NCI-H774 (cell line): ENCODE results near the gene IKZF1.
"Not testable (repeated sequence)": the region's sequence is repeated elsewhere in the genome, so short reads cannot be mapped to it uniquely, and the experiment has no call there.

Experiments
- DNase-seq: peaks from one replicate; lab custom pipeline; 2025; lab: John Stamatoyannopoulos, UW

IKZF1 gene

DNA sequence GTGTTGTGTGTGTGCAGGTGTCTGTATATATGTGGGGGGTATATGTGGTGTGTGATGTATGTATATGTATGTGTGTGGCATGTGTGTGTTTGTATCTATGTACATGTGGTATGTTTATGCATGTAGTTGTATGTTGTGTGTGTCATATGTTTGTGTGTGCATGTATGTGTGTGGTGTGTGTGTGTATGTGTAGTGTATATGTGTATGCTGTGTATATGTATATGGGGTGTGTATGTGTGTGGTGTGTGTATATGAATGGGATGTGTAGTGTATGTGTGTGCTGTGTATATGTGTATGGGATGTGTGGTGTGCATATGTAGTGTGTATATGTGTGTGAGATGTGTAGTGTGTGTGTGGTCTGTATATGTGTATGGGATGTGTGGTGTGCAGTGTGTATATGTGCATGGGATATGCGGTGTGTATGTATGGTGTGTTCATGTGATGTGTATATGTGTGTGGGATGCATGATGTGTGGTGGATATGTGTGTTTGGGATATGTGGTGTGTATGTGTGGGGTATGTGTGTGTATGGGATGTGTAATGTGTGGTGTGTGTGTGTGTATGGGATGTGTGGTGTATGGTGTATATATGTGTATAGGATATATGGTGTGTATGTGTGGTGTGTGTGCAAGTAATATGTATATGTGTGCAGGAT is 30.0 kb downstream of the IKZF1 start:
- DNase-seq = no peak

DNA sequence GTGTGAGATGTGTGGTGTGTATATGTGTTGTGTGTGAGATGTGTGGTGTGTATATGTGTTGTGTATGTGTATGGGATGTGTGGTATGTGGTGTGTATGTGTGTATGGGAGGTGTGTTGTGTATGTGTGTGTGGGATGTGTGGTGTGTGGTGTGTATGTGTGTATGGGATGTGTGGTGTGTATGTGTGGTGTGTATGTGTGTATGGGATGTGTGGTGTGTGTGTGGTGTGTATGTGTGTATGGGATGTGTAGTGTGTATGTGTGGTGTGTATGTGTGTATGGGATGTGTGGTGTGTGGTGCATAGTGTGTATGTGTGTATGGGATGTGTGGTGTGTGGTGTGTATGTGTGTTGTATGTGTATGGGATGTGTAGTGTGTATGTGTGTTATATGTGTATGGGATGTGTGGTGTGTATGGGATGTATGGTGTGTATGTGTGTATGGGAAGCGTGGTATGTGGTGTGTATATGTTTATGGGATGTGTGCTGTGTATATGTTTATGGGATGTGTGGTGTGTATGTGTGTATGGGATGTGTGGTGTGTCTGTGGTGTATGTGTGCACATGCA is 30.8 kb downstream of the IKZF1 start:
- DNase-seq = no peak

DNA sequence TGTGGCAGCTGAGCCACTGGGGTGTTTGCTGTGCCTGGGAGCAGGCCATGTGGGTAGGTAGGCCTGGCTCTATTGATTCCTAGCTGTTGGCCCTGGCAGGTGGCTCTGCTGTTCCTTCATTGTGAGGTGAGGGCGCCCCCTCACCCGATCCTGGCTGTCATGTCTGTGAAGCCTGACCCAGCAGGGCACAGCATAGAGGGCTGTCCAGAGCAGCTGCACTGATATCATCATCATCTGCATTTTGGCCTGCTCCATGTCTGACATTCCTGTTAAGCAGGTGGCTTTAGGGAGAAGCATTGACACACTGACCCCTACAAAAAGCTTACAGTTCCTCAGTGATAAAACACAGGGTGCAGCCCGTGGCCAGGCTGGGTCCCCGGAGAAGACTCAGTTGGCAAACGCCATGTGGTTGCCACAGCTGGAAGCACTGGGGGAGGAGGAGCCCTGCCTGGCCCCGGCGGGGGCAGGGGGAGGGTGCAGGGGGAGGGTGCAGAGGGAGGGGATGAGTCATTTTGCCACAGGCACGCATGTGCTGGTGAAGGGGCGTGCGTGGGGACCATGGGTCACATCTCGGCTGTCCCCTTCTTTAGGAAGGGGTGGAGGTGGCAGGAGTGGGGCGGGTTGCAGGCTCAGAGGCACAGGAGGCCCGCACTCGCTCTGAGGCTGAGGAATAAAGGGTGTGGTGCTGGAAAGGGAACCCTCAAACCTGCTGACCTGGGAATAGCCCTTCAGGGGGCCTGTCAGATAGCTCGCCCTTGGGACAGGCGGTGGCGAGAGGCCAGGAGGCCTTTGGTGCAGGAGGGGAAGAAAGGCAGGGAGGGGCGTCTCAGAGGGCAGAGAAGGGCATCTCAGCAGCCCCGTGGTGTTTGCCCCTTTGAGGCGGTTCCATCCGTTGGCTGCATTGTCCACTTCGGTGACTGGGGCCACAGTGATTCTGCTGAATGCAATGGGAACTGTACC is 31.6 kb downstream of the IKZF1 start:
- peak; percentile 36 for DNase-seq

DNA sequence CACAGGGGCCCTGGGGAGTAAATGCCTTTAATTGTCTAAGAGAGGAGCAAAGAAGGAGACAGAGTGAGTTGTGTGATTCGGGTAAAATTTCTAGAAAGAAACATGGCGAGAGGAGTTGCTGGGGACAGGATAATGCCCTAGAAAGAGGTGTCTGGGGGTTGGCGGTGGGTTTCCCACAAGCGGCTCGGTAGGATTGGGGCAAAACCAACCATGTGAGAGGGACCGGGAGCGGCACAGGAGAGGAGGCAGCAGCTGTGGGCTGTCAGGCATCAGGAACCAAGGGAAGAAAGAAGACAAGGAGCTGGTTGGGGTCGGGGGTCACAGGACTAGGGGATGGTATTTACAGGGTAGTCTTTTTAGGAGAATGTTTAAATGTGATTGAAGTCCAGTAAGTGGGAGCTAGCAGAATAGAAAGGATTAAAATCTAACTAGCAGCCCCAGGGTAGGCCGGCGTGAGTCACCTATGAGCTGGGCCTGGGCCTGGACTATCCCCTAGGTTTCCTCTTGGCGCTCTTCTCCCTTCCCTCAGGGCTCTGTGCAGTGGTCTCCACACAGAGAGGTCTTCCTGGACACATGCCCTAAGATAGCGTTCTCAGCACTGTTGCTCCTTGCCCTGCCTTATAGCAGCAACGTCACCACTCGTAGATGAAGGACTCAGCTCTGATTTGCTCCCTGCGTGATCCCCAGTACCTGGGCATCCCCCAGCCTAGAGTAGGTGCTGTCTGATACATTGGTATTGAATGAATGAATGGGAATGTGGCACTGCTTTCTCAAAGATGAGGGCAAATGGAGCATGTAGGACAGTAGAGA is 32.6 kb downstream of the IKZF1 start:
- no peak for DNase-seq

DNA sequence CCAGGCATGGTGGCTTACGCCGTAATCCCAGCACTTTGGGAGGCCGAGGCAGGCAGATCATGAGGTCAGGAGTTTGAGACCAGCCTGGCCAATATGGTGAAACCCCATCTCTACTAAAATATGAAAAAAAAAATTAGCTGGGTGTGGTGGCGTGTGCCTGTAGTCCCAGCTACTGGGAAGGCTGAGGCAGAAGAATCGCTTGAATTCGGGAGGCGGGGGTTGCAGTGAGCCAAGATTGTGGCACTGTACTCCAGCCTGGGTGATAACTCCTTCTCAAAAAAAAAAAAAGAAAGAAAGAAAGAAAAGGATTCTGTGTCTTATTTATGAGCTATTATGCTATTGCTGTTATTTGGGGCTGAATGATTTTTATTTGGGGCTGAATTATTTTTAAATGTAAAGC is 35.0 kb downstream of the IKZF1 start:
- DNase-seq = not testable (repeated sequence)

DNA sequence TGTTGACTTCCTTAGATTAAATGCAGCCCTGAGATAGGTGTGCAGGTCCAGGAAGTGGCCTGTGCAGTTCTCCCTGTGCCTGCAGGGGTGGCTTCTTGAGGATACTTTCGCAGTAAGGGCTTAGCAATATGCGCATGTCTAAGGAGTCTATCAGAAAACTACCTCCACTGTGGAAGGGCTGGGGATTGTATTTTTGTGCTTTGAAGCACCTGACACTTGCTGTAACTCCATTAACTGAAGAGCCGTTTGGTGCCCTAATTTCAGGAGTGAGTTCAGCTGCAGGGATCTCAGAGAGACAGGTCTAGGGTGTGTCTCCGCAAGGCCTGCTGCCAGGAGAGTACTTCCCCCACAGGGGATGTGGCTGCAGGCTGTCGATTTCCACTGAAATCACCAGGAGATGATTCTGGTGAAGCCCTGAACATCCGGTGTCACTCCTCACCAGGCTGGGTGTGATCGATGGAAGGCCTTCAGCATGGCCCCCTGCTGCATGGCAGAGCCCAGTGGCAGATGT is 35.5 kb downstream of the IKZF1 start:
- no peak for DNase-seq

DNA sequence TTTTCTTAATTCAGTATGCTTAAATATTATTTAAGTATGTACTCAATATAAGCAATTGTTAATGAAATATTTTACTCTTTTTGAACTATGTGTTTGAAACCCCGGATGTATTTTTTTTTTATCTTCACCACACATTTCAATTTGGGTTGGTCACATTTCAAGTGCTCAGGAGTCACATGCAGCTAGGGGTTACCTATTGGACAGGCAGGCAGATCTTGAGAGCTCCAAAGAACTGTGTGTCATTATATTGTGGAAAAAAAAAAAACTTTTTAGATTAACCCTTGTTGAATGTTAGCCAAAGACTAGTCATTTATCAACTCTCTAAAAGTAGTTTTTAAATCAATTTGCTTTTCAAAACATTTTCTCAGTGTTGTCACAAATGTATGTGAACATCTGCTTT is 37.2 kb downstream of the IKZF1 start:
- no peak for DNase-seq

DNA sequence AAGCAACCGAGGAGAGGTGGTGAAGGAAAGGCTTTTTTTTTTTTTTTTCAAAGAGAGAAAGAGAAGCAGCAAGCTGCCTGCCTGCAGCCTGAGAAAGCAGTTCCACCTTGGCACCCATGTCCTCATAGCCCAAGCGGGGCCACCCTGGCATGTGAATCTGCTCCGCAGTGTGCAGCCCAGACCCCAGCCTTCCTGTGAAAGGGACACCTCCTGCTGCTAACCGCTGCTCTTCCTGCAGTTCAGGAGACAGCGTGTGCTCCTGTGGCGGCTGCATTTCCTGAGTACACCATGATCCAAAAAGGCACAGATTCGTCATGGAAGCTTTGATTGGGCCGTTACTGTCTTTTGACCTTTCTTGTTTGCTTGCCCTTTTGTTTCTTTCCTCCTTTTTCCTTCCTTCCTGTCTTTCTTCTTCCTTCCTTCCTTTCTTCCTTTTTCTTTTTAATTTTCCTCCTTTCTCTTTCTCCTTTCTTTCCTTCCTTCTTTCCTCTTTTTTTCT is 38.1 kb downstream of the IKZF1 start:
- DNase-seq = no peak

DNA sequence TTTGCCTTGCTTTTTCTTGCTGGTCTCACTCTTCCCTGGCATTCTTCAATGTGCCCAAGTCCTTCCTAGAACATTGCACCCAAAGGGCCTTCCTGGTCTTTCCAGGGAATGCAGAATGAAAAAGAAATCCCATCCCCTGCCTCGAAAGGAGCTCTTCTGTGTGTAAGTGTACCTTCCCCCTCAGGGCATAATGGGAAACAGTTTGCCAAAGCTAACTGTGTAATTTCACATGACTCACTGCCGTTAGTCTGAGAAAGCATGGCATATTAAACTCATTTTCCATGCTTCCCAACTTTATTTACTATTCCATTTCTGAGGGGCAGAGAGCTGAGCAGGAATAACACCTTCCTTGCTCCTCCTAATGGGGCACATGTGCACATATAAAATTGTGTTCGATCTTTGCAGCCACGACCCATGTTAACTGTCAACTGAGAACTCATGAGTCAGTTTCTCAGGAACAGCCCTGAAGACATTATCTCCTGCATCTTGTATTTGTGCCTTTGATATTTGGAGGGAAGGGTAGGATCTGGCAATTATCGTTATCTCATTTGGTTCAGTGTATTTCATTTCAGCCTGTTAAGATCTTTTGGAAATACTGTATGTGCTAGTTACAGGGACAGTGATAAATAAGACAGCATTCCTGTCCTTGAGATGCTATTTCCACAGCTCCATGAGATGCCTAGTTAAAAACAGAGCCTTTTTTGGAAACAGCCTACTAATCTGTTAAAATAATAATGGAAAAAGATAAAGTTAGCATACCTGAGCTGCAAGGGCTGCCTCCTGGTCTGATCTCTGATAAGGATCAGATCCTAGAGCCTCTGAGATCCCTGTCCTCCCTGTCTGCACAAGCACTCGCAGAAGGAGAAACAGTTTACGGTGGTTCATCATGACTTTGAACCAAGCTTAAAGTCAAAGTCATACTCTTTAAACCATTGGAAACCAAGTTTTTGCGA is 42.3 kb downstream of the IKZF1 start:
- DNase-seq = no peak

DNA sequence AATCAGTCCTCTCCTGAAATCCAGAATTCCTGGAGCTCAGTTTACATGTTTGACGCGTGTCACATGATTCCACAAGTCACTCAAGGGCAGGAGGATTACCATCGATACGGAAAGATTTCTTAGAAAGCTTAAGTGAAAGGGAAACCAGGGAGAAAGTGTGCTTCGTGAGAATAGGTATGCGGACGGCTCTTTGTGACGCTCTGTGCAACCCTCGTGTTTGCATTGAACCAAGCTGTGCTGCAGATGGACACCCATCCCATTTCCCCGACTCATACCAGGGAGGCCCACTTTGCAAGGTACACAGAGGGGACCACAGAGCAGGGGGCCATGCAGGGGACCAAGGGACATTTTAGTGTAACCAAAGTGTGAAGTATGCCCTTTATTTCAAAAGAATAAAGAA is 43.2 kb downstream of the IKZF1 start:
- no peak for DNase-seq

DNA sequence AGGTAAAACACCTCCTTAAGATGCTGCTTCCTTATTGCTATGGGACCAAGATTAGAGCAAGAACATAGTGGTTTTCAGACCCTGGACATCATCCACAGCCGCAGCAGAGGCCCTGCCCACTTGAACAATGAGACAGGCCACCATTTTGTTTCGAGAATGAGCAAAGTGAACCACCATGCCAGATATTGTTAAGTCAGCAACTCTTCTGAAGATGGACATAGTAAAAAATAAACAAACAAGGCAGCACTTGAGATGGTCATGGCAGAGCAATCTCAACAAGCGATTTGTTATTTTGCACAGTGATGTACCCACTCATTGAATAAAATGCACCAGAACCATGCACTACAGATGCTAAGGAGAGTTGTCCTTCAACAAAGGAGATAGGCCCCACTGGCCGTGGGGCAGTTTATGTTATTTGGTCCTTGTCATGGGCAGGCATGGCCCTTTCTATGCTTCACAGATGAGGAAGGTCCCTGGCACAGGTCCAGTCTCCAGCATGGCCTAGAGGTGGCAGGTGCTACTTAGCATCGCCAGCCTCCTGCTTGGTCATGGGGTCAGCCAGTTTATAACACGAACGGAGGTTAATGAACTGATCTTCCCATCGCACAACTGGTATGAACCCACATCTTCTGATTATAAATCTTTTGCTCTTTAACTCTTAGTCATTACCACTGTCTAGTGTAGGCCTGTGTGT is 44.1 kb downstream of the IKZF1 start:
- no peak for DNase-seq

DNA sequence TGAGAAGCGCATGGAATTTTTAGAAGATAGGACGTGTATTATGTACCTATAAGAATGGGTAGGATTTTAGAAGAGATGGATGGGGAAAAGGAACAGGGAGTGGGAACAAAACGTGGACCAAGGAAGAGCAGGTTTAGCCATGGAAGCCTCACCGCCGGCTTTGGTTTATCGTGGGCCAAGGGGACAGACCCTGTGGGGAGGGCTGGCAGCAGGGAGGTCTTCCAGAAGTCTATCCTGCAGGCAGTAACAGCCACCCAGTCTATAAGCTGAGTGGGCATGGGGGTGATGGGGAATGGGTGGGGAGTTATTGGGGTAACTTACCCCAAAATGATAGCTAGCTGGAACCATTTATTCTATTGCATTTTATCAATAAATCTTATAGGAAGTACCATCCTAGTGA is 44.9 kb downstream of the IKZF1 start:
- no peak for DNase-seq

DNA sequence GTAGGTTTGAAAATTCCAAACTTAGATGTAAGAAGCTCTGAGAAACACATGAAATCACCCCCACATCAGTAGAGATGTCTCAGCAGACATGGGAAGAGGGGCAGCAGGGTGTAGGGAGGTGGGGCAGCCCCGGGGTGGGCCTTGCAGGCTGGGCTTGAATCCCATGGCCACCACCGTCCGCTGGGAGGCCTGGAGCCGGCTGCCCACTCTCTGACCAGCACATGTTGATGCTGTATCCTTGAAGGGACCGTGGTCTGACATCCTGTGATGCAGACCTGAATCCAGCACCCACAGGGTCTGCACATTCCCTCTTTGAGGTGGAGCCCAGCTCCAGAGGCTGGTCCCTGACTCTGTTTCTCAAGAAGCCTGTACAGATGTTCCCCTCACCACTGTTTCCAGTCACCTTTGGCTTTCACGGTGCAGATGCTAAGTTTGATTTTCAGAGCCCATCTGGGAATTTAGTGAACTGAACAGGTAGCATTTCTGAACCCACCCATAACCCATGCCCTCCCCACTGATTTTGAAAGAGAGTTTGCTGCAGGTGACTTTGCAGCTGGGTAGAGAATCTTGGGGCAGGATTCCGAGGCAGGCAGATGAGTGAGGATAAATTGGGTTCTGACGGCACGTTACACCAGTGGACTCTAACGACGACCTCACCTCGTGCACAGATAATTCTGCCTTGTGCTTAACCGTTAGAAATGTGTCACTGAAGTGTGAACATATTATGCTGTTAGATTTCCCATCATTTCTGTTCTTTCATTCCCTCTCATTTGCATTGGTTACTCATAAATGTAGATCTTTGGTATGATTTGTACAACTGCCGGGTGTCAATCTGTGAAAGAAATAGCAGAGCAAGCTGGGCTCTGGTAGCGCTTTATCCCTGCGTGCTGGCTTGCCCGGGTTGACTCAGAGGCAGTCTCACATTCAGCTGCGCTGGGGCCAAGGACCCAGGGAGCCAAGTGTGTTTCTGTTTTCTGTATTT is 45.7 kb downstream of the IKZF1 start:
- no peak for DNase-seq

DNA sequence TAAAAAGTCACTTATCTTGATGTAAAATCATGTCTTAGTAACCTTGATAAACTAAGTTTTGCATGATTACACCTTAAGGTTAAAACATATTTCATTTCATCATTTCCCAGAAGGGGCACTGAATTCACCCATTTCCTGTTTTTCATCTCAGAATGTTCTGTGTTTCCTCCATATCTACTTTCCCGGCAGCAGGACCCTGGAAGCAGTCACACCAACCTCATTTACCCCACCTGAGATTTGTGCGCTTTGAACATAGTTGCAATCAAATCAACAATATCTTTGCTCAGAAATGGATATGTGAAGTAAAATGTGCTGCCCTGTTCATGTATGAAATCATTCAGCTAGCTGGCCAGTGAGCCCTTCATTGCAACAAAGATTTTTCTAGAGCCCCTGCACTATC is 46.8 kb downstream of the IKZF1 start:
- DNase-seq = no peak

DNA sequence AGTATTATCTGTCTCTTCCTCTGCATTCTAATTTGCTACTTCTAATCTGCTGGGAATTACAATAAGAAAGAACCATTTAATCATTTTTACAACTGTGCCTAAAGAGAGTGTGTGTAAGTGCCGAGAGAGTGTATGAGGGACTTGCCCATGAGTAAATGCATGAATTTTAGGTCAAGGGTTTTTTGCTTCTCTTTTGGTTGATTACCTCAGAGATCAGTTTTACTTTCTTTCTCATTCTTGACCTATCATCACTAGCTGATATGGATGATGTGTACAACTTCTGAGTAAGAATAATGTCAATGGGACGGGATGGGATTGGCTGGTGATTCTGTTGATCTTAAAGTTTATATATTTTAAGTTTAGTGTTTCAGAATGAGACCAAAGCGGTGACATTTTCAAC is 47.8 kb downstream of the IKZF1 start:
- no peak for DNase-seq

DNA sequence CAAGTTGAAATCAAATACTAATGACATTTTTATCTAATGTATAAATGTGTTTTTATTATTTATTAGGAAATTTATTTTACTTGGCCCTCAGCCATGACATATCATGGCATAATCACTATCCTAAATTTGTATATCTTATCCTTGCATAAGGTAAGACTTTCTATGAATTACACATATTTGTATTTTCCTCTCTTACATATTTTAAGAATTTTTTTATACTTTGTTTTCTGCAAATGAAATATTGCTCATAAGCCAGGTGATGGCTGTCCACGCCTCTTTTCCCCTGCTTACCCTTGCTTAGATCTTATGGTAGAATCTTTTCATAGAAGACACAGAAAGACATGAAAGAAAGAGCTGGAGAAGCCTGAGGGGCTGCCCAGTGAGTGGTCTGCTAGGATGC is 48.2 kb downstream of the IKZF1 start:
- no peak for DNase-seq

DNA sequence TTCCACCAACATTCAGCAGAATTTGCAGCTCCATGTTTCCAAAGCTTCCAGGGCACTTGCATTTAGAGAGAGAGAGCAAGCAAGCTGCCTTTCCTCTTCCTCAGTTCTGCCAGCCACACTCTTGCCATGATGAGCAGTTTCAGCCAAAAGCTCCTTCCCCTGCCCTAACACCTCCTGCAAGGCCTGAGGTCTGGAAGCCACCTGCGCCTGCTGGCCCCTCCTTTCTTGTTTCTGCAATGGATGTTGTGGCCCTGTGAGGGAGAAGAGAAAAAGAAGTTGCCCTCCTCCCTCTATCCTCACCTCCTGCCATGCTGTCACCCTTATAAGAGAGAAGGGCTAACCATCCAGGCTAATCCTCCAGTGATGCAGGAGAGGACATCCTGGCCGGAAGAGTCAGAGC is 48.7 kb downstream of the IKZF1 start:
- DNase-seq = no peak

DNA sequence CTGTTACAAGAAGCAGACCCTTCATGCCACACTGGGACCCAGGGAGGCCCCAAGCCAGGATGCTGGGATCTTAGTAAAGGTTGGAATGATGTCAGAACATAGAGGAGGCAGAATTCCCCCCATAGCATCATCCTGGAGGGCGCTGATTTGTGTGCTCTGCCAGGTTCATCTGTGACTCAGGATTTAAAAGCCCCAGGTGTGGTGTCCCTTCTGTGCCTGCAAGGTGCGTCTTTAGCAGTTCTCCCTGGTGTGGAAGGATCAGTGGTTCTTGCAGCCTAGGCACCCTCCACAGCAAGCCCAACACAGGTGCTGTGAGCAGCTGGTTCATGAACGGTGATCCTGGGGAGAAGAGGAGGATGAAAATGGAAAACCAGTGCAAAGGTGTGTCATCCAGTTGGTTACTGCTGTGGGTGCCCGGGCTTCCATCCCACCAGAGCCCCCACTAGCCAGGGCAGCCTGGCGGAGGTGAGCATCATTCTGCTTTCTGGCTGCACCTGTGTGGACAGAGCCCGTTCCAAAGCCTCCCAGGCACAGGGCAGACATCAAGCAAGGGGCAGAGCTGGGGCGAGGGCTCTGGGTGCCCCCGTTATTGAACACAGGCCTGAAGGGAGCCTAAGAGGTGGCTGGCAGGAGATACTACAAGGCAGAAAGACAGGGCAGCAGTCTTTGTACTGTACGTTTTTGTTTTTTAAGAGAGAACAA is 49.5 kb downstream of the IKZF1 start:
- no peak for DNase-seq
